H9 (cell line): ENCODE data around the gene HDAC1. TPM values are rescaled to one million over a fixed set of nuclear protein-coding genes. Genes with fewer than 3 reads are reported as not detected.

ENCODE experiments used
- DNase-seq: peaks from one replicate; pipeline ENCODE4 v3.0.0-alpha.2; 2017
- H2AFZ ChIP-seq: one replicate; pipeline ENCODE4 v1.6.1; 2013; ENCODE audit warnings: mild to moderate bottlenecking, low read length, control low read depth, moderate library complexity
- H2AK5ac ChIP-seq: 2 replicates; pipeline ENCODE4 v1.6.1; 2013; ENCODE audit warnings: low read length, control low read depth, mixed read lengths; ENCODE audit not compliant: insufficient read length
- H2BK120ac ChIP-seq: one replicate; pipeline ENCODE4 v1.6.1; 2013; ENCODE audit warnings: low read depth, mild to moderate bottlenecking, low read length, control low read depth, inconsistent platforms; ENCODE audit not compliant: poor library complexity, severe bottlenecking
- H2BK12ac ChIP-seq: 2 replicates; pipeline ENCODE4 v1.6.1; 2013; ENCODE audit warnings: low read length, control low read depth, mixed read lengths, low read depth; ENCODE audit not compliant: insufficient read length
- H2BK15ac ChIP-seq: 2 replicates; pipeline ENCODE4 v1.6.1; 2013; ENCODE audit warnings: low read depth, low read length, control low read depth
- H2BK20ac ChIP-seq: one replicate; pipeline ENCODE4 v1.6.1; 2013; ENCODE audit warnings: low read depth, mild to moderate bottlenecking, low read length, control low read depth, inconsistent platforms; ENCODE audit not compliant: poor library complexity, severe bottlenecking
- H2BK5ac ChIP-seq: 2 replicates; pipeline ENCODE4 v1.6.1; 2013; ENCODE audit warnings: low read length, control low read depth, mixed read lengths; ENCODE audit not compliant: insufficient read length
- H3K14ac ChIP-seq: 2 replicates; pipeline ENCODE4 v1.6.1; 2013; ENCODE audit warnings: low read length, control low read depth; ENCODE audit not compliant: insufficient read depth
- H3K18ac ChIP-seq: 2 replicates; pipeline ENCODE4 v1.6.1; 2013; ENCODE audit warnings: low read depth, mild to moderate bottlenecking, mixed read lengths, low read length, control low read depth; ENCODE audit not compliant: insufficient read length
- H3K23ac ChIP-seq: 2 replicates; pipeline ENCODE4 v1.6.1; 2013; ENCODE audit warnings: low read length, control low read depth, mixed read lengths, low read depth; ENCODE audit not compliant: insufficient read length
- H3K23me2 ChIP-seq: 2 replicates; pipeline ENCODE4 v1.6.1; 2013; ENCODE audit warnings: low read depth, mild to moderate bottlenecking, mixed read lengths, low read length, control low read depth; ENCODE audit not compliant: insufficient read length, poor library complexity, severe bottlenecking
- H3K27ac ChIP-seq: 2 replicates; pipeline ENCODE4 v1.5.1; 2013; ENCODE audit warnings: low read length, control low read depth, mixed read lengths, low read depth; ENCODE audit not compliant: insufficient read length
- H3K27me3 ChIP-seq: 2 replicates; pipeline ENCODE4 v1.6.1; 2013; ENCODE audit warnings: low read length, control low read depth, inconsistent platforms; ENCODE audit not compliant: insufficient read depth
- H3K4ac ChIP-seq: 2 replicates; pipeline ENCODE4 v1.6.1; 2013; ENCODE audit warnings: low read depth, mild to moderate bottlenecking, control low read depth, inconsistent platforms, low read length, moderate library complexity
- H3K4me1 ChIP-seq: 2 replicates; pipeline ENCODE4 v1.6.1; 2013; ENCODE audit warnings: low read length, control low read depth, inconsistent platforms; ENCODE audit not compliant: insufficient read depth
- H3K4me2 ChIP-seq: 2 replicates; pipeline ENCODE4 v1.6.1; 2013; ENCODE audit warnings: low read length, control low read depth, mixed read lengths; ENCODE audit not compliant: insufficient read length, insufficient read depth
- H3K56ac ChIP-seq: 2 replicates; pipeline ENCODE4 v1.6.1; 2013; ENCODE audit warnings: low read depth, mild to moderate bottlenecking, mixed read lengths, low read length, control low read depth; ENCODE audit not compliant: insufficient read length
- H3K79me1 ChIP-seq: 2 replicates; pipeline ENCODE4 v1.6.1; 2013; ENCODE audit warnings: low read depth, mild to moderate bottlenecking, moderate library complexity, low read length, control low read depth, inconsistent platforms; ENCODE audit not compliant: insufficient read depth, poor library complexity, severe bottlenecking
- H3K79me2 ChIP-seq: 2 replicates; pipeline ENCODE4 v1.6.1; 2013; ENCODE audit warnings: low read length, control low read depth, inconsistent platforms; ENCODE audit not compliant: insufficient read depth
- H3K9ac ChIP-seq: 2 replicates; pipeline ENCODE4 v1.6.1; 2013; ENCODE audit warnings: low read length, control low read depth, mixed read lengths; ENCODE audit not compliant: insufficient read length; ENCODE audit errors: extremely low read depth
- H3K9me3 ChIP-seq: one replicate; pipeline ENCODE4 v1.6.1; 2013; ENCODE audit warnings: low read depth, low read length, inconsistent platforms; ENCODE audit not compliant: control insufficient read depth
- H3T11ph ChIP-seq: one replicate; pipeline ENCODE4 v1.6.1; 2013; ENCODE audit warnings: mild to moderate bottlenecking, low read length, control low read depth, inconsistent platforms
- H4K20me1 ChIP-seq: one replicate; pipeline ENCODE4 v1.6.1; 2013; ENCODE audit not compliant: control insufficient read depth, insufficient read length, insufficient read depth
- H4K5ac ChIP-seq: 2 replicates; pipeline ENCODE4 v1.6.1; 2013; ENCODE audit warnings: low read depth, mild to moderate bottlenecking, mixed read lengths, low read length, control low read depth; ENCODE audit not compliant: insufficient read length
- H4K8ac ChIP-seq: replicated peaks from 2 replicates; pipeline ENCODE4 v1.6.1; 2013; ENCODE audit warnings: low read length, control low read depth, mixed read lengths, low read depth; ENCODE audit not compliant: insufficient read length
- H4K91ac ChIP-seq: 2 replicates; pipeline ENCODE4 v1.6.1; 2013; ENCODE audit warnings: low read depth, mild to moderate bottlenecking, moderate library complexity, mixed read lengths, low read length, control low read depth; ENCODE audit not compliant: insufficient read length
- H3K27ac Mint-ChIP-seq, 3 experiments: 2 replicates in 2 of 3; 3 replicates in 1 of 3; pipeline ENCODE4 v1.8.0; 2020 to 2021; ENCODE audit warnings: mixed read lengths in 3 of 3, mild to moderate bottlenecking in 1 of 3, moderate library complexity in 1 of 3
- H3K27me3 Mint-ChIP-seq: 2 replicates; pipeline ENCODE4 v1.8.0; 2021; ENCODE audit warnings: low read depth, mild to moderate bottlenecking, moderate library complexity, mixed read lengths
- H3K36me3 Mint-ChIP-seq, 3 experiments: 2 replicates in 2 of 3; 3 replicates in 1 of 3; pipeline ENCODE4 v1.8.0; 2020 to 2021; ENCODE audit warnings: low read depth in 3 of 3, mixed read lengths in 3 of 3; ENCODE audit not compliant: insufficient read depth in 1 of 3
- H3K4me1 Mint-ChIP-seq, 2 experiments: 2 replicates each; pipeline ENCODE4 v1.8.0; 2020; ENCODE audit warnings: mixed read lengths in 2 of 2
- H3K4me3 Mint-ChIP-seq, 2 experiments: 2 replicates in 1 of 2; 3 replicates in 1 of 2; pipeline ENCODE4 v1.8.0; 2020 to 2021; ENCODE audit warnings: mild to moderate bottlenecking in 2 of 2, mixed read lengths in 2 of 2, moderate library complexity in 1 of 2
- H3K9me3 Mint-ChIP-seq, 2 experiments: 2 replicates in 1 of 2; 3 replicates in 1 of 2; pipeline ENCODE4 v1.8.0; 2020; ENCODE audit warnings: mild to moderate bottlenecking in 2 of 2, mixed read lengths in 2 of 2, moderate library complexity in 1 of 2
- WGBS: extraction: QIAGEN DNeasy Blood & Tissue Kit; methylation state at CpG from one replicate; pipeline ENCODE4 v1.1.7; 2013; ENCODE audit warnings: missing lambda C conversion rate, low lambda C conversion rate, mixed read lengths; ENCODE audit not compliant: insufficient read length; ENCODE audit errors: extremely low coverage; 5-methylcytosine and 5-hydroxymethylcytosine counted together
- total RNA-seq: library from RNA; stranded (reverse); gene quantifications from 2 replicates; pipeline ENCODE4 v1.2.1, GENCODE V29; 2021
- TF ChIP-seq, protein P1 (sequence below): fragments of 200-600 bp; sonication (generic); conservative IDR thresholded peaks from 3 replicates; pipeline ENCODE4 v1.8.0; 2021; ENCODE audit warnings: antibody characterized with exemption, mild to moderate bottlenecking

The HDAC1 gene
- total RNA-seq, 1 experiment from 2014 or later, result 162 TPM

DNA sequence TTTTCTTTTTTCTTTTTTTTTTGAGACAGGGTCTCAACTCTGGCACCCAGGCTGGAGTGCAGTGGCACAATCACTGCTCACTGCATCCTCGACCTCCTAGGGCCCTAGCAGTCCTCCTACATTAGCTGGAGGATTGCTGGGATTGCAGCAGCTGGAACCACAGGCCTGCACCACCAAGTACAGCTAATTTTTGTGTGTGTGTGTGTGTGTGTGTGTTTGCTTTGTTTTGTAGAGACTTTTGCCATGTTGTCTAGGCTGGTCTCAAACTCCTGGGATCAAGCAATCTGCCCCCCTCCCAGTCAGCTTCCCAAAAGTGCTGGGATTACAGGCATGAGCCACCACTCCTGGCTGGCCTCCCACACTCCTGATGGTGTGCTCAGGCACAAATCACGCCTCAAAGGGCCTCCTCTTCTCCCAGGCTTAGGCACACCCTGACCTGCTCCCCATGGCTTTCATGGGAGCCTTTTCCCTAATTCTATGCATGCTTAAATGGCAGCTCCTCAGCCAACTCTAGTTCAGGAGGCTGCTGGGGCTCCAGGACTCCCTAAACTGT is 61.0 kb downstream of the HDAC1 start:
- no peak overlapping the region for H3K27ac ChIP-seq

More for the DNA sequence above, 61.0 kb downstream of the HDAC1 start:
- Mint-ChIP-seq H3K27me3 (peaks cover 29% of the 10 kb centered on the region), H3K9me3 (peaks cover 9 to 10% of the 10 kb centered on the region in 2 experiments), H3K4me1 (peaks cover 16 to 18% of the 10 kb centered on the region in 2 experiments), H3K36me3 (peaks cover 6 to 25% (median 9%) of the 10 kb centered on the region in 3 experiments), H3K4me3 (peak overlapping the region in 1 of 2 experiments; percentile 85; a peak in 3 of 5 replicates), H3K27ac (no peak overlapping the region)
- Histone ChIP-seq H4K20me1 (no peaks in the 10 kb centered on the region), H4K91ac (no peak overlapping the region), H3K79me1 (no peaks in the 10 kb centered on the region), H3K18ac (no peak overlapping the region), H2BK120ac (no peak overlapping the region), H2AFZ (no peak overlapping the region), H4K5ac (no peak overlapping the region), H2BK20ac (no peak overlapping the region), H3K23ac (no peak overlapping the region), H3K4me1 (no peaks in the 10 kb centered on the region), H3T11ph (no peak overlapping the region), H3K23me2 (peaks cover 7% of the 10 kb centered on the region), H2BK15ac (no peak overlapping the region), H3K9me3 (no peaks in the 10 kb centered on the region), H3K14ac (no peak overlapping the region), H3K56ac (no peak overlapping the region), H2BK12ac (no peak overlapping the region), H4K8ac (no peak overlapping the region), H3K4me2 (no peak overlapping the region), H3K27me3 (peaks cover 3% of the 10 kb centered on the region; the same call in 1 of the 2 replicates), H3K9ac (no peak overlapping the region), H3K4ac (no peak overlapping the region), H2BK5ac (no peak overlapping the region), H3K79me2 (no peaks in the 10 kb centered on the region), H2AK5ac (no peak overlapping the region)
- TF ChIP-seq, protein P1, sequence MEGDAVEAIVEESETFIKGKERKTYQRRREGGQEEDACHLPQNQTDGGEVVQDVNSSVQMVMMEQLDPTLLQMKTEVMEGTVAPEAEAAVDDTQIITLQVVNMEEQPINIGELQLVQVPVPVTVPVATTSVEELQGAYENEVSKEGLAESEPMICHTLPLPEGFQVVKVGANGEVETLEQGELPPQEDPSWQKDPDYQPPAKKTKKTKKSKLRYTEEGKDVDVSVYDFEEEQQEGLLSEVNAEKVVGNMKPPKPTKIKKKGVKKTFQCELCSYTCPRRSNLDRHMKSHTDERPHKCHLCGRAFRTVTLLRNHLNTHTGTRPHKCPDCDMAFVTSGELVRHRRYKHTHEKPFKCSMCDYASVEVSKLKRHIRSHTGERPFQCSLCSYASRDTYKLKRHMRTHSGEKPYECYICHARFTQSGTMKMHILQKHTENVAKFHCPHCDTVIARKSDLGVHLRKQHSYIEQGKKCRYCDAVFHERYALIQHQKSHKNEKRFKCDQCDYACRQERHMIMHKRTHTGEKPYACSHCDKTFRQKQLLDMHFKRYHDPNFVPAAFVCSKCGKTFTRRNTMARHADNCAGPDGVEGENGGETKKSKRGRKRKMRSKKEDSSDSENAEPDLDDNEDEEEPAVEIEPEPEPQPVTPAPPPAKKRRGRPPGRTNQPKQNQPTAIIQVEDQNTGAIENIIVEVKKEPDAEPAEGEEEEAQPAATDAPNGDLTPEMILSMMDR, result no peak
- no CpG with 5 or more reads among the region's 2 CpGs for WGBS
- no peak for DNase-seq
